HG02973 (cell line): Measurements from ENCODE around the gene IKZF5.

Experiments
- ATAC-seq: cut with Tn5 transposase; IDR thresholded peaks from one replicate; pipeline ENCODE4 v1.9.1; 2021; ENCODE audit warnings: moderate library complexity; ENCODE audit not compliant: unreplicated experiment

Gene IKZF5

GRCh38 chr10:123008355-123009104 lies at the start of gene IKZF5, which contains the start of gene ACADSB:
IKZF5 (minus strand) TSS chr10:123008795; CDS start chr10:122998625, 10,170 bp downstream.
ACADSB (plus strand) TSS chr10:123009006; CDS start chr10:123009030, 24 bp downstream.
- ATAC-seq: peak; percentile 78

GRCh38 chr10:123057968-123058367 lies 49.4 kb upstream of the IKZF5 start:
- no peak for ATAC-seq

GRCh38 chr10:123045961-123046731 lies 37.6 kb upstream of the IKZF5 start:
- ATAC-seq: no peak

- no peak for ATAC-seq
Measured at GRCh38 chr10:123044391-123044790, 35.8 kb upstream of the IKZF5 start.

GRCh38 chr10:123043409-123043925 lies 34.9 kb upstream of the IKZF5 start:
- no peak for ATAC-seq

GRCh38 chr10:123042708-123043408 lies 34.3 kb upstream of the IKZF5 start:
- no peak for ATAC-seq

- ATAC-seq: no peak
Measured at GRCh38 chr10:123039632-123039930, 31.0 kb upstream of the IKZF5 start.

- no peak for ATAC-seq
Measured at GRCh38 chr10:123038782-123039631, 30.4 kb upstream of the IKZF5 start.

GRCh38 chr10:123035467-123036086 lies 27.0 kb upstream of the IKZF5 start:
- ATAC-seq: no peak

GRCh38 chr10:123034332-123034731 lies 25.7 kb upstream of the IKZF5 start:
- ATAC-seq: no peak

GRCh38 chr10:123031124-123031523 lies 22.5 kb upstream of the IKZF5 start:
- ATAC-seq: no peak

- no peak for ATAC-seq
Measured at GRCh38 chr10:123027861-123028260, 19.3 kb upstream of the IKZF5 start.

GRCh38 chr10:123026302-123026701 lies 17.7 kb upstream of the IKZF5 start:
- no peak for ATAC-seq

GRCh38 chr10:123024540-123024939 lies 15.9 kb upstream of the IKZF5 start:
- ATAC-seq: no peak

- ATAC-seq: no peak
Measured at GRCh38 chr10:123021517-123021916, 12.9 kb upstream of the IKZF5 start.

GRCh38 chr10:123019941-123020703 lies 11.5 kb upstream of the IKZF5 start:
- no peak for ATAC-seq

GRCh38 chr10:123019264-123019663 lies 10.7 kb upstream of the IKZF5 start:
- no peak for ATAC-seq

- no peak for ATAC-seq
Measured at GRCh38 chr10:123018531-123018930, 9.9 kb upstream of the IKZF5 start.

- ATAC-seq: no peak
Measured at GRCh38 chr10:123017421-123018165, 9.0 kb upstream of the IKZF5 start.
